HepG2 (cell line): ENCODE data around the gene FOLR3. TPM values are rescaled to one million over a fixed set of nuclear protein-coding genes. Genes with fewer than 3 reads are reported as not detected.

ENCODE experiments used
- ATAD3A ChIP-seq: sonication (generic); formaldehyde crosslinking; IDR thresholded peaks from 2 replicates; pipeline ENCODE4 v1.4.0; 2020; ENCODE audit warnings: missing genetic modification reagents
- KLF12 ChIP-seq: sonication (generic); formaldehyde crosslinking; IDR thresholded peaks from 2 replicates; pipeline ENCODE4 v1.4.0; 2020; ENCODE audit warnings: missing genetic modification reagents, borderline replicate concordance
- MAFK ChIP-seq, 2 experiments: IDR thresholded peaks in 1 of 2; conservative IDR thresholded peaks in 1 of 2; 2 replicates each; pipeline ENCODE4 v1.6.1; 2011; ENCODE audit warnings: improper control_type of control experiment in 2 of 2, low read length in 2 of 2
- NCOA1 ChIP-seq: sonication (generic); formaldehyde crosslinking; IDR thresholded peaks from 2 replicates; pipeline ENCODE4 v1.9.0; 2021; ENCODE audit warnings: missing genetic modification reagents
- NCOA2 ChIP-seq: sonication (generic); formaldehyde crosslinking; IDR thresholded peaks from 2 replicates; pipeline ENCODE4 v1.8.0; 2022; ENCODE audit warnings: inconsistent platforms
- RBM22 ChIP-seq: fragments of 200-400 bp; formaldehyde crosslinking; optimal IDR thresholded peaks from 2 replicates; pipeline ENCODE3; 2017; ENCODE audit warnings: mild to moderate bottlenecking, low read length, moderate library complexity
- SMARCC2 ChIP-seq: fragments of 450-650 bp; IDR thresholded peaks from 2 replicates; pipeline ENCODE4 v1.6.1; 2017; ENCODE audit warnings: antibody characterized with exemption, mild to moderate bottlenecking
- SP1 ChIP-seq, 2 experiments: fragments of 450-650 bp in 1 of 2; sonication (generic) in 1 of 2; formaldehyde crosslinking in 1 of 2; IDR thresholded peaks; 2 replicates each; pipeline versions ENCODE4 v1.4.0 to v1.6.1; 2016 to 2020; ENCODE audit warnings: missing genetic modification reagents in 1 of 2
- SRSF9 ChIP-seq: fragments of 200-400 bp; formaldehyde crosslinking; IDR thresholded peaks from 2 replicates; pipeline ENCODE4 v1.6.1; 2018; ENCODE audit warnings: borderline replicate concordance, mild to moderate bottlenecking, low read depth, low read length; ENCODE audit not compliant: insufficient read depth, poor library complexity, severe bottlenecking
- TGIF2 ChIP-seq: IDR thresholded peaks from 2 replicates; pipeline ENCODE4 v1.6.1; 2016; ENCODE audit warnings: control low read depth, missing compliant biosample characterization
- TOE1 ChIP-seq: sonication (generic); formaldehyde crosslinking; IDR thresholded peaks from 2 replicates; pipeline ENCODE4 v1.4.0; 2020; ENCODE audit warnings: mild to moderate bottlenecking, missing genetic modification reagents
- YEATS4 ChIP-seq: sonication (generic); formaldehyde crosslinking; IDR thresholded peaks from 2 replicates; pipeline ENCODE4 v1.4.0; 2020; ENCODE audit warnings: missing genetic modification reagents, borderline replicate concordance
- ZFP37 ChIP-seq: sonication (generic); formaldehyde crosslinking; IDR thresholded peaks from 2 replicates; pipeline ENCODE4 v1.4.0; 2020; ENCODE audit warnings: missing genetic modification reagents, borderline replicate concordance
- ZFYVE20 ChIP-seq: sonication (generic); formaldehyde crosslinking; IDR thresholded peaks from 2 replicates; pipeline ENCODE4 v1.8.0; 2023; ENCODE audit warnings: low read depth, mild to moderate bottlenecking, moderate library complexity, missing genetic modification reagents, borderline replicate concordance
- ZNF354B ChIP-seq: sonication (generic); formaldehyde crosslinking; IDR thresholded peaks from 2 replicates; pipeline ENCODE4 v1.8.0; 2022; ENCODE audit warnings: mild to moderate bottlenecking, missing genetic modification reagents
- ZNF780A ChIP-seq: sonication (generic); formaldehyde crosslinking; IDR thresholded peaks from 2 replicates; pipeline ENCODE4 v1.8.0; 2022; ENCODE audit warnings: mild to moderate bottlenecking, missing genetic modification reagents, moderate library complexity
- polyA plus RNA-seq, 8 experiments: library from polyadenylated mRNA; depleted of rRNA in 3 of 8; stranded (reverse) in 7 of 8; unstranded in 1 of 8; fragments of >200 nt; fragmentation: Illumina TruSeq in 4 of 8; extraction: Trizol in 4 of 8; gene quantifications; 2 replicates each; pipeline versions ENCODE4 v1.2.1 to v1.2.3, GENCODE V29; 2011 to 2016; ENCODE audit warnings: low read depth in 4 of 8, missing spikeins in 1 of 8, mixed read lengths in 1 of 8; ENCODE audit not compliant: insufficient read depth in 1 of 8
- total RNA-seq, 5 experiments: library from RNA; depleted of rRNA; stranded (reverse); fragments of >200 nt; fragmentation: Illumina TruSeq; extraction: Trizol; gene quantifications; 2 replicates each; pipeline ENCODE4 v1.2.3, GENCODE V29; 2016; ENCODE audit warnings: low read depth in 1 of 5
- TF ChIP-seq, protein P1 (sequence below): IDR thresholded peaks from 2 replicates; pipeline ENCODE4 v1.6.1; 2012; ENCODE audit warnings: low read length, improper control_type of control experiment
- TF ChIP-seq, protein P2 (sequence below): sonication (generic); formaldehyde crosslinking; IDR thresholded peaks from 2 replicates; pipeline ENCODE4 v1.5.0; 2020; ENCODE audit warnings: mild to moderate bottlenecking, missing genetic modification reagents
- TF ChIP-seq, protein P3 (sequence below): sonication (generic); formaldehyde crosslinking; IDR thresholded peaks from 2 replicates; pipeline ENCODE4 v1.4.0; 2020; ENCODE audit warnings: missing genetic modification reagents

The FOLR3 gene
- total and polyA plus RNA-seq, 2 of the 13 experiments (the other 11 are each of a cell fraction or from before 2014, with no cell fraction given): not detected

DNA sequence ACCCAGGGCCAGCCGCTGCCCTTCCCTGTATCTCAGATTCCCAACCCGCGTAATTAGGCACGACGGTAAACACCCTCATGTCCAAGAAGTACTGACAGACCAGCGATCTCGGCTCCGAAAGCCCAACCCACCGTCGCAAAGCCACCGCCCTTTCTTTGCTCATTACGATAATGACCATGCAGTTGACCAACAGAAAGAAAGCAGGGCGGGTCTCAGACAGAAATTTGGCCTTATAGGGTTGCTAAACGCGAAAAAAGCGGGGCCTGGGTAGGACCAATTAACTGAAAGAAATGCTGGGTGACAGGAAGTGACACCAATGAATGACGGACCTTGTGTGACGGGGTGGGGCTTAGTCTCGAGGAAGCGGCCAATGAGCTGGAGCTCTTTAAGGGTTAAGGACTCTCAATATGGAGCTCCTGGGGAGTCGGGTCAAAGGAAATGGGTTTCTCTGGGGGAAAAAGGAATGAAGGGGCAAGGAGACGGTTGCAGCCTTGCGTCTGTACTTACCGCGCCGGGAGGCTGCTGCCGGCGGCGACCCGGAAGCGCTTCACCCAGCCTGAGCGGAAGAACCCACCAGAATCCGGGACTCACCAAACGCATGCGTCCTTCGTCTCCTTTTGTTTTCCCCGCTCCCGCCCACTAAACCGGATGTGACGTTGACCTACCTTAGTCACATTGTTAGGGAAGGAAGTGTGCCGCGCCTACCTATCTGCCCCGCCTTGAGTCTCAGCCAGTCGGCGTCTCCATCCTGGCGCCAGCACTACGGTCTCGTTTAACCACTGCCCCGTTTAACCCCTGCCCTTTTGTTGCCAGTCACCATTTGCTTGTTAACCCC lies 23.2 kb upstream of the FOLR3 start, which contains the start of gene ANAPC15 (continued):
- TF ChIP-seq, protein P1, sequence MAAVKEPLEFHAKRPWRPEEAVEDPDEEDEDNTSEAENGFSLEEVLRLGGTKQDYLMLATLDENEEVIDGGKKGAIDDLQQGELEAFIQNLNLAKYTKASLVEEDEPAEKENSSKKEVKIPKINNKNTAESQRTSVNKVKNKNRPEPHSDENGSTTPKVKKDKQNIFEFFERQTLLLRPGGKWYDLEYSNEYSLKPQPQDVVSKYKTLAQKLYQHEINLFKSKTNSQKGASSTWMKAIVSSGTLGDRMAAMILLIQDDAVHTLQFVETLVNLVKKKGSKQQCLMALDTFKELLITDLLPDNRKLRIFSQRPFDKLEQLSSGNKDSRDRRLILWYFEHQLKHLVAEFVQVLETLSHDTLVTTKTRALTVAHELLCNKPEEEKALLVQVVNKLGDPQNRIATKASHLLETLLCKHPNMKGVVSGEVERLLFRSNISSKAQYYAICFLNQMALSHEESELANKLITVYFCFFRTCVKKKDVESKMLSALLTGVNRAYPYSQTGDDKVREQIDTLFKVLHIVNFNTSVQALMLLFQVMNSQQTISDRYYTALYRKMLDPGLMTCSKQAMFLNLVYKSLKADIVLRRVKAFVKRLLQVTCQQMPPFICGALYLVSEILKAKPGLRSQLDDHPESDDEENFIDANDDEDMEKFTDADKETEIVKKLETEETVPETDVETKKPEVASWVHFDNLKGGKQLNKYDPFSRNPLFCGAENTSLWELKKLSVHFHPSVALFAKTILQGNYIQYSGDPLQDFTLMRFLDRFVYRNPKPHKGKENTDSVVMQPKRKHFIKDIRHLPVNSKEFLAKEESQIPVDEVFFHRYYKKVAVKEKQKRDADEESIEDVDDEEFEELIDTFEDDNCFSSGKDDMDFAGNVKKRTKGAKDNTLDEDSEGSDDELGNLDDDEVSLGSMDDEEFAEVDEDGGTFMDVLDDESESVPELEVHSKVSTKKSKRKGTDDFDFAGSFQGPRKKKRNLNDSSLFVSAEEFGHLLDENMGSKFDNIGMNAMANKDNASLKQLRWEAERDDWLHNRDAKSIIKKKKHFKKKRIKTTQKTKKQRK: peak; percentile 69; the same call in 1 of the 2 replicates
- TF ChIP-seq ZFP37 (0 out of 2 replicates have a peak, but pooled peaks have one; percentile 45), NCOA2 (0 out of 2 replicates have a peak, but pooled peaks have one; percentile 42), SRSF9 (no peak), TGIF2 (CRISPR knock-in tag) (peak; percentile 70), TOE1 (CRISPR knock-in tag) (peak; percentile 20; the same call in 1 of the 2 replicates), RBM22 (no peak), NCOA1 (CRISPR knock-in tag) (no peak), MAFK (conservative IDR thresholded peaks at IDR 0.05 in 1 of 2, IDR thresholded peaks at IDR 0.05 in 1 of 2; ENCODE audit: low read length in 2 of 2) (no peak), ZNF780A (CRISPR knock-in tag) (no peak), ATAD3A (CRISPR knock-in tag) (no peak), ZNF354B (CRISPR knock-in tag) (no peak), SP1 (IDR thresholded peaks at IDR 0.05) (no peak), SP1 (CRISPR knock-in tag; IDR thresholded peaks at IDR 0.05) (peak; percentile 21; the same call in 1 of the 2 replicates), ZFYVE20 (CRISPR knock-in tag) (no peak), SMARCC2 (no peak), YEATS4 (CRISPR knock-in tag) (peak; percentile 47), KLF12 (CRISPR knock-in tag) (no peak; the same call in 1 of the 2 replicates)
- TF ChIP-seq, protein P2, sequence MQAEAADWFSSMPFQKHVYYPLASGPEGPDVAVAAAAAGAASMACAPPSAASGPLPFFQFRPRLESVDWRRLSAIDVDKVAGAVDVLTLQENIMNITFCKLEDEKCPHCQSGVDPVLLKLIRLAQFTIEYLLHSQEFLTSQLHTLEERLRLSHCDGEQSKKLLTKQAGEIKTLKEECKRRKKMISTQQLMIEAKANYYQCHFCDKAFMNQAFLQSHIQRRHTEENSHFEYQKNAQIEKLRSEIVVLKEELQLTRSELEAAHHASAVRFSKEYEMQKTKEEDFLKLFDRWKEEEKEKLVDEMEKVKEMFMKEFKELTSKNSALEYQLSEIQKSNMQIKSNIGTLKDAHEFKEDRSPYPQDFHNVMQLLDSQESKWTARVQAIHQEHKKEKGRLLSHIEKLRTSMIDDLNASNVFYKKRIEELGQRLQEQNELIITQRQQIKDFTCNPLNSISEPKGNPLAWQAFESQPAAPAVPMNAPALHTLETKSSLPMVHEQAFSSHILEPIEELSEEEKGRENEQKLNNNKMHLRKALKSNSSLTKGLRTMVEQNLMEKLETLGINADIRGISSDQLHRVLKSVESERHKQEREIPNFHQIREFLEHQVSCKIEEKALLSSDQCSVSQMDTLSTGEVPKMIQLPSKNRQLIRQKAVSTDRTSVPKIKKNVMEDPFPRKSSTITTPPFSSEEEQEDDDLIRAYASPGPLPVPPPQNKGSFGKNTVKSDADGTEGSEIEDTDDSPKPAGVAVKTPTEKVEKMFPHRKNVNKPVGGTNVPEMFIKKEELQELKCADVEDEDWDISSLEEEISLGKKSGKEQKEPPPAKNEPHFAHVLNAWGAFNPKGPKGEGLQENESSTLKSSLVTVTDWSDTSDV: no peak
- TF ChIP-seq, protein P3, sequence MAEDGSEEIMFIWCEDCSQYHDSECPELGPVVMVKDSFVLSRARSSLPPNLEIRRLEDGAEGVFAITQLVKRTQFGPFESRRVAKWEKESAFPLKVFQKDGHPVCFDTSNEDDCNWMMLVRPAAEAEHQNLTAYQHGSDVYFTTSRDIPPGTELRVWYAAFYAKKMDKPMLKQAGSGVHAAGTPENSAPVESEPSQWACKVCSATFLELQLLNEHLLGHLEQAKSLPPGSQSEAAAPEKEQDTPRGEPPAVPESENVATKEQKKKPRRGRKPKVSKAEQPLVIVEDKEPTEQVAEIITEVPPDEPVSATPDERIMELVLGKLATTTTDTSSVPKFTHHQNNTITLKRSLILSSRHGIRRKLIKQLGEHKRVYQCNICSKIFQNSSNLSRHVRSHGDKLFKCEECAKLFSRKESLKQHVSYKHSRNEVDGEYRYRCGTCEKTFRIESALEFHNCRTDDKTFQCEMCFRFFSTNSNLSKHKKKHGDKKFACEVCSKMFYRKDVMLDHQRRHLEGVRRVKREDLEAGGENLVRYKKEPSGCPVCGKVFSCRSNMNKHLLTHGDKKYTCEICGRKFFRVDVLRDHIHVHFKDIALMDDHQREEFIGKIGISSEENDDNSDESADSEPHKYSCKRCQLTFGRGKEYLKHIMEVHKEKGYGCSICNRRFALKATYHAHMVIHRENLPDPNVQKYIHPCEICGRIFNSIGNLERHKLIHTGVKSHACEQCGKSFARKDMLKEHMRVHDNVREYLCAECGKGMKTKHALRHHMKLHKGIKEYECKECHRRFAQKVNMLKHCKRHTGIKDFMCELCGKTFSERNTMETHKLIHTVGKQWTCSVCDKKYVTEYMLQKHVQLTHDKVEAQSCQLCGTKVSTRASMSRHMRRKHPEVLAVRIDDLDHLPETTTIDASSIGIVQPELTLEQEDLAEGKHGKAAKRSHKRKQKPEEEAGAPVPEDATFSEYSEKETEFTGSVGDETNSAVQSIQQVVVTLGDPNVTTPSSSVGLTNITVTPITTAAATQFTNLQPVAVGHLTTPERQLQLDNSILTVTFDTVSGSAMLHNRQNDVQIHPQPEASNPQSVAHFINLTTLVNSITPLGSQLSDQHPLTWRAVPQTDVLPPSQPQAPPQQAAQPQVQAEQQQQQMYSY (CRISPR knock-in tag): no peak
